K562 (cell line): ENCODE measurements around the gene EGF. TPM values are rescaled to one million over a fixed set of nuclear protein-coding genes. Genes with fewer than 3 reads are reported as not detected.

ENCODE experiments used
- CEBPB ChIP-seq: fragments of 450-650 bp; IDR thresholded peaks from 2 replicates; pipeline ENCODE4 v1.6.1; 2016; ENCODE audit warnings: missing genetic modification characterization, missing compliant biosample characterization
- ESRRA ChIP-seq: fragments of 450-650 bp; IDR thresholded peaks from 2 replicates; pipeline ENCODE4 v1.6.1; 2014; ENCODE audit warnings: low read depth, mild to moderate bottlenecking, moderate library complexity, borderline replicate concordance
- JUND ChIP-seq, 2 experiments: IDR thresholded peaks; 2 replicates in 1 of 2; 3 replicates in 1 of 2; pipeline ENCODE4 v1.6.1; 2011; ENCODE audit warnings: borderline replicate concordance in 2 of 2, low read depth in 2 of 2, low read length in 2 of 2, improper control_type of control experiment in 1 of 2, missing biosample characterization in 1 of 2, missing genetic modification characterization in 1 of 2, missing genetic modification reagents in 1 of 2
- MECOM ChIP-seq: fragments of 250-450 bp; sonication (Bioruptor Pico); IDR thresholded peaks from 2 replicates; pipeline ENCODE4 v1.8.0; 2022; ENCODE audit warnings: inconsistent platforms
- NR2C1 ChIP-seq, 2 experiments: fragments of 450-650 bp; IDR thresholded peaks; 2 replicates each; pipeline ENCODE4 v1.6.1; 2017; ENCODE audit warnings: mild to moderate bottlenecking in 2 of 2, antibody characterized with exemption in 1 of 2, inconsistent platforms in 1 of 2, missing compliant biosample characterization in 1 of 2, missing genetic modification characterization in 1 of 2
- RERE ChIP-seq: sonication (generic); formaldehyde crosslinking; IDR thresholded peaks from 2 replicates; pipeline ENCODE4 v1.8.0; 2023; ENCODE audit warnings: missing genetic modification reagents, mild to moderate bottlenecking, borderline replicate concordance
- polyA plus RNA-seq, 8 experiments: library from polyadenylated mRNA; depleted of rRNA in 4 of 8; stranded (reverse) in 5 of 8; unstranded in 3 of 8; fragments of >200 nt; fragmentation: Nextera tagmentation in 2 of 8; fragmentation: Illumina TruSeq in 1 of 8; extraction: Ambion mirVana in 2 of 8; extraction: Trizol in 1 of 8; gene quantifications; 2 replicates each; pipeline versions ENCODE4 v1.2.1 to v1.2.3, GENCODE V29; 2011 to 2014; ENCODE audit warnings: inconsistent platforms in 1 of 8, missing spikeins in 1 of 8
- total RNA-seq, 7 experiments: library from RNA; depleted of rRNA in 6 of 7; stranded (reverse); fragments of >200 nt in 6 of 7; fragmentation: Illumina TruSeq in 2 of 7; extraction: Trizol in 2 of 7; gene quantifications; 2 replicates each; pipeline versions ENCODE4 v1.2.1 to v1.2.3, GENCODE V29; 2011 to 2021; ENCODE audit warnings: low replicate concordance in 1 of 7

The EGF gene
- total and polyA plus RNA-seq, 9 of the 15 experiments (the other 6 are each of a cell fraction or from before 2014, with no cell fraction given) = 0.32 to 3.1 (median 1.3) TPM

- TF ChIP-seq ESRRA = 0 out of 2 replicates have a peak, but pooled peaks have one; percentile 39
- no peak for TF ChIP-seq NR2C1 (IDR thresholded peaks at IDR 0.05)
- peak; percentile 37; the same call in 1 of the 2 replicates for TF ChIP-seq NR2C1 (tag; IDR thresholded peaks at IDR 0.05)
- peak; percentile 91 for TF ChIP-seq JUND (IDR thresholded peaks at IDR 0.05; ENCODE audit: borderline replicate concordance, low read depth, low read length)
- peak; percentile 92 for TF ChIP-seq JUND (tag; IDR thresholded peaks at IDR 0.05; ENCODE audit: borderline replicate concordance, low read depth, low read length)
- 0 out of 2 replicates have a peak, but pooled peaks have one; percentile 51 for TF ChIP-seq MECOM (CRISPR knock-in tag)
- peak; percentile 87 for TF ChIP-seq CEBPB
- no peak for TF ChIP-seq RERE (CRISPR knock-in tag)
- TF ChIP-seq, all 486 proteins: peak for 11
Measured at GRCh38 chr4:109945056-109945455, 32.4 kb downstream of the EGF start (continued).
